Measurements from ENCODE around the gene MAP2K3.
"Not testable (repeated sequence)": the region's sequence is repeated elsewhere in the genome, so short reads cannot be mapped to it uniquely, and the experiment has no call there.

- not testable (repeated sequence) for TF ChIP-seq POLR2A, CTCF (IDR thresholded peaks at IDR 0.05)
Measured at GRCh38 chr17:21336541-21337294, 52.2 kb downstream of the MAP2K3 start.

Measured in right lobe of liver (tissue), 4 donors.